HG03196 (cell line): ENCODE results near the gene CENPX.

Experiments used
- ATAC-seq: cut with Tn5 transposase; IDR thresholded peaks from one replicate; pipeline ENCODE4 v1.9.1; 2021; ENCODE audit not compliant: unreplicated experiment

CENPX gene

GRCh38 chr17:81998691-81999438 is 23.8 kb downstream of the CENPX start:
- ATAC-seq, result no peak

GRCh38 chr17:81998212-81998611 is 24.5 kb downstream of the CENPX start:
- no peak for ATAC-seq

- ATAC-seq, result no peak
Measured at GRCh38 chr17:81996757-81997441, 25.8 kb downstream of the CENPX start.

GRCh38 chr17:81996232-81996756 is 26.4 kb downstream of the CENPX start:
- no peak for ATAC-seq

GRCh38 chr17:81995463-81996231 is 27.0 kb downstream of the CENPX start:
- no peak for ATAC-seq

GRCh38 chr17:81994593-81995462 is 27.9 kb downstream of the CENPX start:
- ATAC-seq, result no peak

- ATAC-seq, result no peak
Measured at GRCh38 chr17:81993729-81994592, 28.7 kb downstream of the CENPX start.

GRCh38 chr17:81992306-81993102 is 30.2 kb downstream of the CENPX start:
- ATAC-seq, result no peak

GRCh38 chr17:81991684-81992305 is 30.9 kb downstream of the CENPX start:
- ATAC-seq, result no peak

GRCh38 chr17:81990836-81991683 is 31.6 kb downstream of the CENPX start:
- ATAC-seq, result no peak

GRCh38 chr17:81987161-81987770 is 35.4 kb downstream of the CENPX start:
- no peak for ATAC-seq

GRCh38 chr17:81986606-81987005 is 36.1 kb downstream of the CENPX start:
- ATAC-seq, result no peak

GRCh38 chr17:81984773-81985410 is 37.8 kb downstream of the CENPX start:
- no peak for ATAC-seq

- ATAC-seq, result no peak
Measured at GRCh38 chr17:81983639-81984373, 38.9 kb downstream of the CENPX start.

- no peak for ATAC-seq
Measured at GRCh38 chr17:81983011-81983638, 39.6 kb downstream of the CENPX start.
